ENCODE measurements around the gene NSMCE3.
"Not testable (repeated sequence)": the region's sequence is repeated elsewhere in the genome, so short reads cannot be mapped to it uniquely, and the experiment has no call there.

Gene NSMCE3

GRCh38 chr15:29226436-29227208 lies 43.0 kb downstream of the NSMCE3 start:
- Histone ChIP-seq H3K36me3 (no peaks in the 10 kb centered on the region), H3K27ac (no peak overlapping the region), H3K4me3 (no peak overlapping the region), H4K20me1 (no peaks in the 10 kb centered on the region), H3K9ac (no peak overlapping the region), H3K9me3 (replicated peaks in 1 of 11) (peaks cover 0 to 7% (median 0%) of the 10 kb centered on the region in 11 experiments; a peak in 1 of 22 replicates), H3K4me2 (no peak overlapping the region), H3K27me3 (no peaks in the 10 kb centered on the region), H3K4me1 (no peaks in the 10 kb centered on the region)
- no peak for TF ChIP-seq Cebpa-rat (IDR thresholded peaks at IDR 0.05)

- H3K4me2 ChIP-seq: no peak overlapping the region
- no peaks in the 10 kb centered on the region for H3K36me3 ChIP-seq
- TF ChIP-seq Cebpa-rat (IDR thresholded peaks at IDR 0.05): no peak
- no peak overlapping the region for H3K27ac ChIP-seq
- H3K9ac ChIP-seq: no peak overlapping the region
- no peaks in the 10 kb centered on the region for H3K4me1 ChIP-seq
- no peaks in the 10 kb centered on the region for H3K27me3 ChIP-seq
- no peaks in the 10 kb centered on the region for H4K20me1 ChIP-seq
- peaks cover 0 to 7% (median 0%) of the 10 kb centered on the region in 11 experiments; a peak in 1 of 22 replicates for H3K9me3 ChIP-seq (replicated peaks in 1 of 11)
- no peak overlapping the region for H3K4me3 ChIP-seq
Observed at GRCh38 chr15:29225534-29226234, 43.9 kb downstream of the NSMCE3 start.

DNA sequence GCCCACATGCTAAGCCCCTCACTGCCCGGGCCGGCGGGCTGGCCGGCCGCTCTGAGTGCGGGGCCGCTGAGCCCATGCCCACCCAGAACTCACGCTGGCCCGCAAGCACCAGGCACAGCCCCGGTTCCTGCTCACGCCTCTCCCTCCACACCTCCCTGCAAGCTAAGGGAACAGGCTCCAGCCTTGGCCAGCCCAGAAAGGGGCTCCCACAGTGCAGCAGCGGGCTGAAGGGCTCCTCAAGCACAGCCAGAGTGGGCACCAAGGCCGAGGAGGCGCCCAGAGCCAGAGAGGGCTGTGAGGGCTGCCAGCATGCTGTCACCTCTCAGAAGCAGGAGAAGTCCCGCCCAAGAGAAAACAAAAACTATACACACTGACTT lies 44.6 kb downstream of the NSMCE3 start:
- H3K4me2 ChIP-seq; H3K27me3 ChIP-seq; H3K4me3 ChIP-seq; H3K9ac ChIP-seq; H3K27ac ChIP-seq; H4K20me1 ChIP-seq; H3K36me3 ChIP-seq; H3K4me1 ChIP-seq; H3K9me3 ChIP-seq (replicated peaks in 1 of 11): not testable (repeated sequence)

DNA sequence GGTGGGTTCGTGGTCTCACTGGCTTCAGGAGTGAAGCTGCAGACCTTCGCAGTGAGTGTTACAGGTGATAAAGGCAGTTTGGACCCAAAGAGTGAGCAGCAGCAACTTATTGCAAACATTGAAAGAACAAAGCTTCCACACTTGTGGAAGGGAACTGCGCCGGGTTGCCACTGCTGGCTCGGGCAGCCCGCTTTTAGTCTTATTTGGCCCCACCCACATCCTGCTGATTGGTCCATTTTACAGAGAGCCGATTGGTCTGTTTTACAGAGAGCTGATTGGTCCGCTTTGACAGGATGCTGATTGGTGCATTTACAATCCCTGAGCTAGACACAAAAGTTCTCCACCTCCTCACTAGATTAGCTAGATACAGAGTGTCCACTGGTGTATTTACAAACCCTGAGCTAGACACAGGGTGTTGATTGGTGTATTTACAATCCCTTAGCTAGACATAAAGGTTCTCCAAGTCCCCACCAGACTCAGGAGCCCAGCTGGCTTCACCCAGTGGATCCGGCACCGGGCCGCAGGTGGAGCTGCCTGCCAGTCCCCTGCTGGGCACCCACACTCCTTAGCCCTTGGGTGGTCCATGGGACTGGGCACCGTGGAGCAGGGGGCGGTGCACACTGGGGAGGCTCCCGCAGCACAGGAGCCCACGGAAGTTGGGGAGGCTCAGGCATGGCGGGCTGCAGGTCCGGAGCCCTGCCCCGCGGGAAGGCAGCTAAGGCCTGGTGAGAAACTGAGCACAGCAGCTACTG lies 45.2 kb downstream of the NSMCE3 start:
- not testable (repeated sequence) for H3K4me2 ChIP-seq; H4K20me1 ChIP-seq; H3K4me3 ChIP-seq; H3K4me1 ChIP-seq; H3K9ac ChIP-seq; H3K27me3 ChIP-seq; H3K9me3 ChIP-seq (replicated peaks in 1 of 11); H3K36me3 ChIP-seq; H3K27ac ChIP-seq

DNA sequence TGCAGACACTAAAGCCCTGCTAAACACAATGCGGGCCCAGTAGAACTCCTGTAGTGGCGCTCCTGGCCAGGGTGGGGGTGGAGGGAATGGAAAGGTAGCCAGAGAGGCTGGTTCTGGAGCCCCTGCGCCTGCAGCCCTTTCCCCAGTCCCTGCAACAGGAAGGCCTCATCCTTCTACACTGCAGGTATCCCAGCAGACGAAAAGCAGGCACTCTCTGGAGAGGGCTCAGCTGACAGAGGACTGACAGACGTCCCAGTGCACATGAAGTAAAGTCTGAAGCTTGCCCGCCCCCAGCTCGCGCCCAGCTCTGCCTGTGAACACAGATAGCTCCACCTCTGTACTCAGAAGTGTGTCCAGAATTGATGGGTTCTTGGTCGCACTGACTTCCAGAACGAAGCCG lies 46.0 kb downstream of the NSMCE3 start:
- no peak overlapping the region for H3K27ac ChIP-seq
- no peaks in the 10 kb centered on the region for H4K20me1 ChIP-seq
- H3K4me2 ChIP-seq: no peak overlapping the region
- peaks cover 0 to 7% (median 0%) of the 10 kb centered on the region in 11 experiments; a peak in 1 of 22 replicates for H3K9me3 ChIP-seq (replicated peaks in 1 of 11)
- no peak overlapping the region for H3K4me3 ChIP-seq
- no peaks in the 10 kb centered on the region for H3K4me1 ChIP-seq
- no peak for TF ChIP-seq Cebpa-rat (IDR thresholded peaks at IDR 0.05)
- H3K9ac ChIP-seq: no peak overlapping the region
- H3K27me3 ChIP-seq: no peaks in the 10 kb centered on the region
- H3K36me3 ChIP-seq: no peaks in the 10 kb centered on the region

DNA sequence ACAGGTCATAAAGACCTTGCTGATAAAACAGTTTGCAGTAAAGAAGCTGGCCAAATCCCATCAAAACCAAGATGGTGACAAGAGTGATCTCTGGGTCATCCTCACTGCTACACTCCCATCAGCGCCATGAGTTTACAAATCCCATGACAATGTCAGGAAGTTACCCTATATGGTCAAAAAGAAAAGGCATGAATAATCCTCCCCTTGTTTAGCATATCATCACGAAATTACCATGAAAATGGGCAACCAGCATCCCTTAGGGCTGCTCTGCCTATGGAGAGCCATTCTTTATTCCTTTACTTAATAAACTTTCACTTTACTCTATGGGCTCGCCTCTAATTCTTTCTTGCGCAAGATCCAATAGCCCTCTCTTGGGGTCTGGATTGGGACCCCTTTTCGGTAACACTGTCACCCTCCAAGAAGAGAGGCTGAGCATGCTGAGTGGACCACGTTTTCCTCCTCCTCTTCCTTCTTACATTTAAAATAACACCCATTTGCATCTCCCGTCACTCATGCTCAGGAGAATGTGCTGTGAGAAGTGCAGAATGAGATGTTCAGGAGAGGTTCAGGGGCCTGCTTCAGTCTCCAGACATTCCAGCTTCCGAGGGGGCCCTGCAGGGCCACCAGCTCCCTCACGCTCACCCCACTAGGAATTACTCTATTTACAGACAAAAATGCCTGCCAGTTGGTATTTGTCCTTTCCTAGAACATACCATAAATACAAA lies 47.3 kb downstream of the NSMCE3 start:
- TF ChIP-seq Cebpa-rat (IDR thresholded peaks at IDR 0.05): peak in 4 of 11 experiments; percentile 7 to 61 (median 24); a peak in 2 of 22 replicates
- no peaks in the 10 kb centered on the region for H3K27me3 ChIP-seq
- H3K9ac ChIP-seq: no peak overlapping the region
- H3K9me3 ChIP-seq (replicated peaks in 1 of 11): peaks cover 0 to 7% (median 0%) of the 10 kb centered on the region in 11 experiments; a peak in 1 of 22 replicates
- H3K4me3 ChIP-seq: no peak overlapping the region
- H3K36me3 ChIP-seq: no peaks in the 10 kb centered on the region
- no peaks in the 10 kb centered on the region for H3K4me1 ChIP-seq
- H3K4me2 ChIP-seq: no peak overlapping the region
- no peak overlapping the region for H3K27ac ChIP-seq
- H4K20me1 ChIP-seq: no peaks in the 10 kb centered on the region

GRCh38 chr15:29220852-29221251 lies 48.8 kb downstream of the NSMCE3 start:
- H3K27ac ChIP-seq: no peak overlapping the region
- no peak overlapping the region for H3K4me3 ChIP-seq
- no peaks in the 10 kb centered on the region for H3K27me3 ChIP-seq
- no peak for TF ChIP-seq Cebpa-rat (IDR thresholded peaks at IDR 0.05)
- no peak overlapping the region for H3K9ac ChIP-seq
- peaks cover 0 to 7% (median 0%) of the 10 kb centered on the region in 11 experiments; a peak in 1 of 22 replicates for H3K9me3 ChIP-seq (replicated peaks in 1 of 11)
- no peaks in the 10 kb centered on the region for H3K36me3 ChIP-seq
- H4K20me1 ChIP-seq: no peaks in the 10 kb centered on the region
- H3K4me1 ChIP-seq: no peaks in the 10 kb centered on the region
- no peak overlapping the region for H3K4me2 ChIP-seq

DNA sequence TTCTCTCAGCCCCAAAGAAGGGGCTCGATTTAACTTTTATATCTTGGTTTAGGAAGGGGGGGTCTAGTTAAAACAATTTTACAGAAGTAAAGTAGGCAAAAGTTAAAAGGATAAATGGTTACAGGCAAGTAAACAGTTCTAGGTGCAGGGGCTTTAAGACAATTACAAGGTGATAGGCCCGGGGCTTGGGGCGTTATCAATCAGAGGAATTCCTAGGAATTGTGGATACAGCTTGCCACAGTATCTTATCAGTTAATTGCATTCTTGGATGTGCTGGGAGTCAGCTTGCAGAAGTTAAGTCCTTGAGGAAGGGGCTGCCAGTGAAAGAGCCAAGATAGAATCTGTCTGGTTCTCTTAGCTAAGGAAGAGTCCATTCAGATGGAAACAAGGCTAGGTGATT lies 52.7 kb downstream of the NSMCE3 start:
- no peak for TF ChIP-seq Cebpa-rat (IDR thresholded peaks at IDR 0.05)

More for the DNA sequence above, 52.7 kb downstream of the NSMCE3 start:
- Histone ChIP-seq H3K4me2 (no peak overlapping the region), H3K27ac (no peak overlapping the region), H3K9ac (no peak overlapping the region), H3K4me3 (no peak overlapping the region), H3K4me1 (no peaks in the 10 kb centered on the region), H3K27me3 (no peaks in the 10 kb centered on the region), H3K9me3 (replicated peaks in 1 of 11) (0 out of 22 replicates have a peak, but pooled peaks cover 0 to 5% (median 0%) of the 10 kb centered on the region in 11 experiments), H3K36me3 (no peaks in the 10 kb centered on the region), H4K20me1 (no peaks in the 10 kb centered on the region)
